ENCODE data around the gene DOCK9.

DOCK9 gene

GRCh38 chr13:98942485-98942884, 35.4 kb downstream of the DOCK9 start:
- Histone ChIP-seq H3K36me3 (ENCODE audit: insufficient read depth) (no peaks in the 10 kb centered on the region), H4K20me1 (ENCODE audit: insufficient read depth) (no peaks in the 10 kb centered on the region), H2AFZ (ENCODE audit: low read depth) (no peak overlapping the region), H3K9ac (no peak overlapping the region), H3K4me3 (IDR thresholded peaks at IDR 0.05; ENCODE audit: insufficient read depth, low read depth, low read length) (no peak overlapping the region), H3K79me2 (ENCODE audit: insufficient read depth, low read depth) (no peaks in the 10 kb centered on the region), H3K27ac (no peak overlapping the region), H3K27me3 (ENCODE audit: insufficient read depth, low read depth) (no peaks in the 10 kb centered on the region), H3K4me1 (ENCODE audit: low read depth, poor library complexity, severe bottlenecking) (no peaks in the 10 kb centered on the region), H3K4me2 (no peak overlapping the region)
- no peak for TF ChIP-seq CTCF (conservative IDR thresholded peaks at IDR 0.05; ENCODE audit: low read depth, low read length)

DNA sequence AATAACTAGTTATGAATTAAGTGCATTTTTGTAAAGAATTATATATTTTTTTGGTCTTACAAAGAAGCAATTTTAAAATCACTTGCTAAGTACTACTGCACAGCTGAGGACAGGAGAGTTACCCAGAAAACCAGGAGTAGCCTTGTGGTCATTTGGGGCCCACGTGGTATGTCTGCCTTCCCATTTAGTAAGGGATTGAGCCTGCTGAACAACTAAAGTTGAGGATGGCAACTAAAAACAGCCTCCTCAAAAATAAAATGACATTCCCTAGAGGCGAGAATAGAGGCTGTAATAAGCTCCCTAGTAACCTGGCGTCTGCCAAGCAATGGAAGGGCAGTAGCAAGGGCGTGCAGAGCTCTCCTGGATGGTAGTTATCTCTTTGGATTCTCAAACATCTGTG, 36.3 kb downstream of the DOCK9 start:
- Histone ChIP-seq H3K4me1 (ENCODE audit: low read depth, poor library complexity, severe bottlenecking) (no peaks in the 10 kb centered on the region), H3K9ac (no peak overlapping the region), H4K20me1 (ENCODE audit: insufficient read depth) (no peaks in the 10 kb centered on the region), H3K27ac (no peak overlapping the region), H2AFZ (ENCODE audit: low read depth) (no peak overlapping the region), H3K79me2 (ENCODE audit: insufficient read depth, low read depth) (no peaks in the 10 kb centered on the region), H3K27me3 (ENCODE audit: insufficient read depth, low read depth) (no peaks in the 10 kb centered on the region), H3K4me2 (no peak overlapping the region), H3K36me3 (ENCODE audit: insufficient read depth) (no peaks in the 10 kb centered on the region), H3K4me3 (IDR thresholded peaks at IDR 0.05; ENCODE audit: insufficient read depth, low read depth, low read length) (no peak overlapping the region)
- TF ChIP-seq CTCF (conservative IDR thresholded peaks at IDR 0.05; ENCODE audit: low read depth, low read length) = no peak

- Histone ChIP-seq H3K9ac (no peak overlapping the region), H3K4me2 (no peak overlapping the region), H3K27ac (no peak overlapping the region), H4K20me1 (ENCODE audit: insufficient read depth) (no peaks in the 10 kb centered on the region), H3K27me3 (ENCODE audit: insufficient read depth, low read depth) (no peaks in the 10 kb centered on the region), H3K4me3 (IDR thresholded peaks at IDR 0.05; ENCODE audit: insufficient read depth, low read depth, low read length) (no peak overlapping the region), H3K36me3 (ENCODE audit: insufficient read depth) (no peaks in the 10 kb centered on the region), H3K4me1 (ENCODE audit: low read depth, poor library complexity, severe bottlenecking) (no peaks in the 10 kb centered on the region), H2AFZ (ENCODE audit: low read depth) (no peak overlapping the region), H3K79me2 (ENCODE audit: insufficient read depth, low read depth) (no peaks in the 10 kb centered on the region)
- no peak for TF ChIP-seq CTCF (conservative IDR thresholded peaks at IDR 0.05; ENCODE audit: low read depth, low read length)
These were observed 36.7 kb downstream of the DOCK9 start for GRCh38 chr13:98941126-98941525.

DNA sequence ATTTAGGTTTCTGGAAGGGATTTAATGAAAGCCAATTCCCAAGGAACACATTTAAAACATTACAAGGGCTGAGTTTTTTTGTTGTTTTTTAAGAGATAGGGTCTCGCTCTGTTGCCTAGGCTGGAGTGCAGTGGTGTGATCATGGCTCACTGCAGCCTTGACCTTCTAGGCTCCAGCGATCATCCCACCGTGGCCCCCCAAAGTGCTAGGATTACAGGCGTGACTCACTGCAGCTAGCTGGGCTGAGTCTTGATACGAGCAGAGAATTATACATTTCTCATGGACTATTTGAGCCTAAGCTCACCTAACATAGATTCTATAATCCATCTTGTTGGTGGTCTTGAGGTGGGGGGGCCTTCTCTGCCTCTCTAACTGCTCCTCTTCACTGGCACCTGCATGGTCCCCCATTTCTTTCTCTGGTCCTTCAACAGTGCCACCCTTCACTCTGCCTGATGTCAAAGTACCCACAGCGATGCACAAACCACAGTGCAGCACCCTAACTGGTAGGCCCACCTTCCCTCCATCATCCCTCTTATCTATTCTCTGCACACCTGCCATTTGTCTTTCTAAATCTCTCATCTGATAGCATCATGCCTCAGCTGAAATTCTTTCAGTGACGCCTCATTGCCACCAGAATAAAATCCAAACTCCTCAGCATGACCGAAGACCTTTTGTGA, 37.4 kb downstream of the DOCK9 start:
- Histone ChIP-seq H3K4me1 (ENCODE audit: low read depth, poor library complexity, severe bottlenecking) (no peaks in the 10 kb centered on the region), H3K27me3 (ENCODE audit: insufficient read depth, low read depth) (no peaks in the 10 kb centered on the region), H2AFZ (ENCODE audit: low read depth) (no peak overlapping the region), H3K9ac (no peak overlapping the region), H3K36me3 (ENCODE audit: insufficient read depth) (no peaks in the 10 kb centered on the region), H3K4me3 (IDR thresholded peaks at IDR 0.05; ENCODE audit: insufficient read depth, low read depth, low read length) (no peak overlapping the region), H4K20me1 (ENCODE audit: insufficient read depth) (no peaks in the 10 kb centered on the region), H3K4me2 (no peak overlapping the region), H3K27ac (no peak overlapping the region), H3K79me2 (ENCODE audit: insufficient read depth, low read depth) (no peaks in the 10 kb centered on the region)
- TF ChIP-seq CTCF (conservative IDR thresholded peaks at IDR 0.05; ENCODE audit: low read depth, low read length) = no peak
